Measurements from ENCODE around the gene SLC22A14. TPM values are rescaled to one million over a fixed set of nuclear protein-coding genes. Genes with fewer than 3 reads are reported as not detected.

Gene SLC22A14
- total and polyA plus RNA-seq, 9 of the 15 experiments (the other 6 are each of a cell fraction or from before 2014, with no cell fraction given) = 0.03 to 0.07 TPM; not detected in 7

- TF ChIP-seq CHD7 (IDR thresholded peaks at IDR 0.05; ENCODE audit: low read depth, low read length) (no peak), ZNF830 (CRISPR knock-in tag; IDR thresholded peaks at IDR 0.05) (no peak), SLC30A9 (CRISPR knock-in tag; IDR thresholded peaks at IDR 0.05) (no peak), ZNF583 (CRISPR knock-in tag; IDR thresholded peaks at IDR 0.05) (no peak), GTF2B (IDR thresholded peaks at IDR 0.05; ENCODE audit: extremely low read depth, insufficient read length) (no peak), TCF15 (CRISPR knock-in tag; IDR thresholded peaks at IDR 0.05) (no peak), MITF (IDR thresholded peaks at IDR 0.05) (no peak), ZNF699 (CRISPR knock-in tag; IDR thresholded peaks at IDR 0.05; ENCODE audit: insufficient replicate concordance) (no peak), RCOR1 (IDR thresholded peaks at IDR 0.05; ENCODE audit: borderline replicate concordance in 1 of 2, low read depth in 2 of 2, low read length in 2 of 2) (no peak), HES1 (IDR thresholded peaks at IDR 0.05; ENCODE audit: low read depth) (no peak), KLF13 (tag; IDR thresholded peaks at IDR 0.05; ENCODE audit: borderline replicate concordance, low read depth) (no peak)
These were observed 65.5 kb downstream of the SLC22A14 start (continued) for GRCh38 chr3:38347421-38348200.

Measured in K562 (cell line).